GM11168 (cell line): Measurements from ENCODE around the gene PCDH8.

Experiments used
- in situ Hi-C: fragments of 300-500 bp; cut with MboI; formaldehyde crosslinking; loops from one replicate; pipeline ENCODE4 v1.12.0; 2022; ENCODE audit warnings: low sequenced_read_pairs; ENCODE audit not compliant: unreplicated experiment

Gene PCDH8

DNA sequence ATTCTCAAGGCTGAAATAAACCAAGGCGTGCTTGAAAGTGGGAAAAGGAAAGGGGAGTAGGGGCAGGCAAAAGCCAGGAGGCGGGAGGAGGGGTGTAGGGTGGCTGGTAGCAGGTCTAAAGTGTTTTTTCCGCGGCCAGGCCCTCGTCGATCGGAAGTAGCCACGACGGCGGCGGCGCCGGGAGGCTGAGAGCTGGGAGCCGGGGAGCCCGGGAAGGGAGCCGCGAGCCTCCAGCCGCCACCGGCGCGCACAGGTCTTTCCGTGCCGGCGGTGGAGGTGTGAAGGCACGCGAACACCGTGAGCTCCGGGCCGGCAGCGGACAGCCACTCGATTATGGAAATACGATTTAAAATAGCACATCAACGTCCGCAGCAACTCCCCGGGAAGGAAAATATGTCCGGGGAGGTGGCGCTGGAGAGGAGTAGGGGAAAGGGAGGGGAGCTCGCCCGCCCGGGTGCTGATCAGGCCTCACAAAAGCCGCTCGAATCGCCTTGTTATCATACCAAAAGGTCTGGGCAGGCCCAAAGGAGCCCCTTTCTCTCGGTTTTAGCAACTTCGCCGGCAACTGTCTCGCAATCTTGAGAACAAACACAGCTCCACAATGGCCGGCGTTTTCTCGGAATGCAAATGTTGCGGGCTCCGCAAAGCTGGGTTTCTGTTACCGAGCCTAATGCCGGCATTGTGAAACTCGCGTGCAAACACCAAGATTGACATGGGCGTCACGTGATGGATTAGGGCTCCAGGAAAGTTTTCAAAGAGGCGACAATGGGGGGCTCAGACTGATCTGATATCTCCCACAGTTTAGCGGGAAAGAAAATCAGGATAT, 2.9 kb upstream of the PCDH8 start:
- in situ Hi-C loops: no loop called here

DNA sequence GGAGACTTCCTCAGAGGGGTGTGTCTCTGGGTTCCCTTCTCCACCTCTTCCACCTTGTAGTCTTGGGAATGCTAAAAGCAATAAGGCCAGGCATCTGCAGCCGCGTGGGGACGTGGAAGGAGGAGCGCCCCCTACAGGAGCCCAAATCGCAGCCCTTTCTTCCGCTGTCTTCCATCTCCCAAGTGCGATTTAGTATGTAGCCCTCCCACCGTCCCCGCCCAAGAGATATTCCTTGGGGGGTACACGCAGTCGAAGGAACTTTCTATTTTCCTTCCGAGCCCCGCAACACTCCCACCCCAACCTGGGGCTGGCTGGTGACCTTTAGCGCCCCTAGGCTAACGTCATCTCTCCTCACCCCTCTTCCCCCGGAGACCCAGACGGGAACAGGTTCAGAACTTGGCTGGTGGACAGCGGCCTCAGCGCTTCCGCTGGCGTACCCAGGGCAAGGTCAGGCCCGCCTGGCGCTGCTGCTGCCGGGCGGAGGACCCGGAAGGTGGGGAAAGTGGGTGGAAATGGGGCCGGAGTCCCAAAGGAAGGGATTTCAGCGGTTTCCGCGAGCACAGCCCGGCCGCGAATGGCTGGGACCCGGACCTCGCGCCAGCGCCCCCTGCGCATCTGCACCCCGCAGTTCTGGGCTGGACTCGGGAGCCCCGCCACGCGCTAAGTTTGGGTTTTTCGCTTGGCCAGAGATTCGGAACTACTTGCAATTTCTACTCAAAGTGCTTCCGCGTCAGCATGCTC, 2.1 kb upstream of the PCDH8 start:
- in situ Hi-C loops: no loop called here

DNA sequence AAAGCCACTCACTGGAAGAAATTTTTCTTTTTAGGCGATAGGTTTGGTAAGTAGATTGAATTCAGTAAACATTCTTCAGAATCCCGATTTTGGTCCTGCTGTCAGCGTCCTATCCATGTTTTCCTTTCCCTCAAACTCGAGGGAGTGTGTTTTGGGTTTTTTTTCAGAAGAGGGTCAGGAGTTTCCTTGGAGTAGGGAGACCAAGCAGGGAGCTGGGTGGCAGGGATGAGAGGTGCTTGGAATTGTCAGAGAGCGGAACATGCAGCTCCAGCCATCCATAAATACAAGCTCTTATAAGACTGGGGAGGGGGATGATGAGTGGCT, 1.6 kb upstream of the PCDH8 start:
- in situ Hi-C loops: no loop called here

DNA sequence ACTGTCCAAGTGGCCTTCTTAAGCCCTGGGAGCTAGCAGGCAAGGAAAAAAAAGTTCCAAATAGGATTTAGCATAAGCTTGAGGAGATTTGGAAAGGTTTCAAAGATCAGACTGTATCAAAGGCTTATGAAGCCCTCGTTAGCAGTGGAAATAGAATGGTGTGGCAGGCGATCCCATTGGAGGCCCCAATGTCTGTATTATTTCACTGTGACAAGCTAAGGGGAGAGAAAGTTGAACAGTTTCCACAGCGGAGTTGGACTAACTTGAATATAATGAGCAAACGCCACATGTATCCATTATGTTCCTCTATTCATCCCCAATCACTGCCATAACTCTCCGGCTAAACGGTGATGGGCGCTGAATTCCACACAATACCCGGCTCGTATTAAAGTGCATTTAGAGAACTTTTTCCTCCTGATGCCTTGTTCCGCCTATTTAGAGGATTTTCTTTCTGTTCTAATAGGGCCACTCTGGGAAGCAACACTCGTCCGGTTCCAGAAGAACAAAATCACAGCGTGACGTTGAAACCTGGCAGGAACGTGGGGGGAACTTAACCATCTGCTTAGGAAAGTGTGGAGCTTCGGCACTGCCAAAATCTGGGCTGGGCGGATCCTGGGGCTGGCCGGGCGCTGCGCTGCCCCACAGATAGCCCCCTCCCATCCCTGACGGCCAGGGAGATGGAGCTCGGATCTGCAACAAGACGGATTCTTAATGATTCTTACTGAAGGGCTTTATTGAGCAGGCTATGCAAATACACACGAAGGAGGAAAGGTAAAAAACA, 1.0 kb upstream of the PCDH8 start:
- in situ Hi-C loops: loop anchor here (10.0 kb wide), 1 partner anchor 115 kb away; no protein-coding TSS in a partner anchor

DNA sequence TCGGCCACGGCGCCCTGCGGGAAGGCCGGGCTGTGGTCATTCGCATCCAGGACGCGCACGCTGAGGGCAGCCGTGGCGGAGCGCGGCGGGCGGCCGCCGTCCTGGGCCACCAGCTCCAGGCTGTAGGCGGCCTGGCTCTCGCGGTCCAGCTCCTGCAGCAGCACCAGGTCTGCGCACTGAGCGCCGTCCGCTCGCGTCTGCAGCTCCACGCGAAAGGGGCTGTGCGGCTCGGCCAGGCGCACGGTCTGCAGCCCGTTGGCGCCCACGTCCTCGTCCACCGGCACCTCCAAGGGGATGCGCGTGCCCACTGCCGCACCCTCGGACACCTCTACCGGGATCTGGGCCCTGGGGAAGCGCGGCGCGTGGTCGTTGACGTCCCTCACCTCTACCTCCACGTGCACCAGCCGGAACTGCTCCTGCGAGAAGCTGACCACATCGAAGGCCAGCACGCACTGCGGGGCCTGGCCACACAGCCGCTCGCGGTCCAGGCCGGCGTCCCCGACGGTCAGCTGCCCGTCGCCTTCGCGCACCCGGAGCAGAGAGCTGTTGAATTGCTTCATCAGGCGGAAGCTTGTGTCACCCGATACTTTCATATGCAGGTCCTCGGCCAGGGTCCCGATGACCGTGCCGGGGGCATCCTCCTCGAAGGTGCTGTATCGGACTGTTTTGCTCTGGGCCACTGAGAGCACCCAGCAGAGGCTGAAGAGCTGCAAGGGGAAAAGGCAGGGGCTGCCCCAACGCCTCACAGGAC, 583 bp downstream of the PCDH8 start:
- in situ Hi-C loops: loop anchor here (10.0 kb wide), 1 partner anchor 117 kb away; no protein-coding TSS in a partner anchor

DNA sequence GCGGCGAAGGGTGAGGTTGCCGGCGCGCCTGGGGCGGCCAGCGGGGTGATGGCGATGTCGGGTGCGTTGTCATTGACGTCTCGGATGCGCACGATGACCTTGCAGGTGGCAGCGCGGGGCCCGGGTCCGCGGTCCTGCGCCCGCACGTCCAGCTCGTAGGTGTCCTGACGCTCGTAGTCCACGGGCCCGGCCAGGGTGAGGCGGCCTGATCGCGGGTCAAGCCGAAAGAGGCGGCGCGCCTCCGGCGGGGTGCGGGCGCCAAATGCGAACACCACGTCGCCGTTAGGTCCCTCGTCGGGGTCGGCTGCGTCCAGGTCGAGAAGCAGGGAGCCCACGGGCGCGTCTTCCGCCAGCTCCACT, 1.1 kb downstream of the PCDH8 start:
- in situ Hi-C loops: loop anchor here (10.0 kb wide), 1 partner anchor 117 kb away; no protein-coding TSS in a partner anchor

DNA sequence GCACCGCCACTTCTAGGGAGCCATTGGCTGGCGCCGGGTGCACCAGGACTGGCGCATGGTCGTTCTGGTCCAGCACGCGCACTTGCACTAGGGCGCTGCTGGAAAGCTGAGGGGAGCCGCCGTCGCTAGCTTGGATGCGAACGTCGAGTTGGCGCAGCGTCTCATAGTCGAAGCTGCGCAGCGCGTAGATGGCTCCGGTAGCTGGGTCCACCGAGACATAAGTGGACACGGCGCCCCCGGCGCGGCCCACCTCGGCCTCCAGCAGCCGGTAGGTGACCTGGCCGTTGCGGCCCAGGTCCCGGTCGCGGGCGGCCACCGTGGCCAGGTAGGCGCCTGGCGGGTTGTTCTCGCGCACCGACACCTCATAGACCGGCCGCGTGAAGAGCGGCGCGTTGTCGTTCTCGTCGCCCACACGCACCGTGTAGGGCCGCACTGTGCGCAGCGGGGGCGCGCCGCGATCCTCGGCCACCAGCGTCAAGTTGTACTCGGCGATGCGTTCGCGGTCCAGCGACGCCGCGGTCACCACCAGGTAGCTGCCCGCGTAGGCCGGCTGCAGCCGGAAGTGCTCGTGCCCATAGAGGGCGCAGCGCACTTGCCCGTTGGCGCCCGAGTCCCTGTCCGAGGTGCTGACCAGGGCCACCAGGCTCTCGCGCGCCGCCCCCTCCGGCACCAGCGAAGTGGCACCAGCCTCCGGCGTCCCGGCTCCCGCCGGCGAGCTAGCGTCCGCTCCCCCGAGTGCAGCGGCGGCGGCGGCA, 1.7 kb downstream of the PCDH8 start:
- in situ Hi-C loops: loop anchor here (10.0 kb wide), 1 partner anchor 118 kb away; no protein-coding TSS in a partner anchor

DNA sequence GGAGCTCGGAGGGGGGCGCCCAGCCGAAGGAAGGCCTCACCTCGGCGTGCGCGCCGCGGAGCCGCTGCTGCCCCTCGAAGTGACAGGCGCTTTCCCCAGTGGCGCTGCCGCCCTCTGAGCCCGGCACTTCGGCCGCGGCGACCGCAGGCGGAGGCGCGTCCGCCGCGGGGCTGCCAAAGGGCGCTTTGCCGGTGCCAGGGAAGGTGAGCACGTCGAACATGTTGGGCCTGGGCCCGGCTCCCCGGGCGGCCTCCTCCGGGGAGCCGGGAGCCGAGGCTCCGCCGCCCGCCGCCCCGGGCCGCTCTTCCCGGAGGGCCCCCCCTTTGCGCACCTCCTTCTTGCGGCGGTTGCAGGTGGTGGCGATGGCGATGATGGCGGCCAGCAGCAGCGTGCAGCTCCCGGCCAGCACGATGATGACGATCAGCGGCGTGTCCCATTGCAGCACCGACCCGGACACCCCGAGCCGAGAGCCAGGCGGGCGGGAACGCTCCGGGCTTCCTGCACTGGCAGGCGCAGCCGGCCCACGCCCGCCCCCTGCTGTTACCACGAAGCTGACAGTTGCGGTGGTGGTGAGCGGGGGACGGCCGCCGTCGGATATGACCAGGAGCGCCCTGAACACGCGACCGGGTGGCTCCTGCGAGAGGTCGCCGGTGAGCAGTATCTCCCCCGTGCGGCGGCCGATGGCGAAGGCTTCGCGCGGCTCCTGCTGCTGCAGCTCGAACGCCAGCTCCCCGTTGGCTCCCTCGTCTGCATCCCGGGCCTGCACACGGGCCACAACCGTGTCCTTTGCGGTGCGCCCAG, 2.5 kb downstream of the PCDH8 start:
- in situ Hi-C loops: loop anchor here (10.0 kb wide), 1 partner anchor 119 kb away; no protein-coding TSS in a partner anchor

DNA sequence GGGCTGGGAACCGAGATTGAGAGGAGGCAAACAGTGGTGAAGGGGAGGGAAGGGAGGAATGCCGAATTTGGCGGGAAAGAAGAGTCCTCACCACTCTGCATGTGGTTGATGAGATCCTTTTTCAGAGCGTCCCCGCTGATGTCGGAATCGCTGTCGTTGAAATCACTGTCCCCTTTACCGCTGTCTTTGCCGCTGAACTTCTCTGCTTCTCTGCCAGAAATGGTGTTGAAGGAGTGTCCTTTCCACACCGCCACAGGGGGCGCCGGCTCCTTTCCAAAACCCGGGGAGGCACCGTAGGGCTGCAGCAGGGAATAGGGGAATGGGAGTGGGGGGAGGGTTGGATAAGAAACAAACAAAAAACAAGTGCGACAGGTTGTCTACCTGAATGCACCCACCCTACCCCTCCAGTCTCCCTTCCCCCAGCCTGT, 3.1 kb downstream of the PCDH8 start:
- in situ Hi-C loops: loop anchor here (10.0 kb wide), 1 partner anchor 119 kb away; no protein-coding TSS in a partner anchor

DNA sequence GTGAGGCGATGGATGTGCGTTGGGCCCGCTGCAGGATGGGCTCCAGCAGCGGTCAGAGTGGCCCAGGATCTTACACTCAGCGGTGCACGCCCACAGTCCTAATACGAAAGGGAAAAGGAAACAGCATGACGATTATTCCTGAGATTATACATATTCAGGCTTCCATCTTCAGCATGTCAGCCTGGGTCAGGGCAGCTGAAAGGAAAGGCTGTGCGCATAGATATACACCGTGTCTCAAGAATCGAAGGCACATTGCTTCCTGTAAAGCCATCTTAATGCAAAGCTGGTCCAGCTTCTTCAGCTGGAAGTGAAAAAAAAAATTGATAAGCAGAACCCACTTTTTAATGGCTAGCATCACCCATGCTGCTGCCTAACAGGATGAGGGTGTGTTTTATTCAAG, 3.6 kb downstream of the PCDH8 start:
- in situ Hi-C loops: loop anchor here (10.0 kb wide), 1 partner anchor 120 kb away; no protein-coding TSS in a partner anchor

DNA sequence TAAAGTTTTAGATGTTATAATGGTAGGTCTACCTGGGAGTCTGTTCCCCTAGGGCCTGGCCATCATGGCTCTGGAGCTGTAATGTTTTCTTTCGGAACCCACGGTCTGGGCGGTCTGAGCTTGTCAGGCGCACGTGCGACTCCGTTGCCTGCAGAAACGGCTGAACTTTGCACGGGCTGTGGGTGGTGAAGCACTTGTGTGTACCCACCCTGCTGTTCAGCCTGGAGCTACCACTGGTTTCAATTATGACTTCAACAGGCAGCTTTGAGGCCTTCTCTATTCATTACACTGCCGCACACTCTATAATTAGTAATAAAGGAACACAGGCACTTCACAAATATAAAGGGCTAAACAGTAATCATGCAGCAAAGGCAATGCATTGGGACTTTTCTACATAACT, 6.0 kb downstream of the PCDH8 start:
- in situ Hi-C loops: loop anchor here (10.0 kb wide), 1 partner anchor 122 kb away; no protein-coding TSS in a partner anchor

DNA sequence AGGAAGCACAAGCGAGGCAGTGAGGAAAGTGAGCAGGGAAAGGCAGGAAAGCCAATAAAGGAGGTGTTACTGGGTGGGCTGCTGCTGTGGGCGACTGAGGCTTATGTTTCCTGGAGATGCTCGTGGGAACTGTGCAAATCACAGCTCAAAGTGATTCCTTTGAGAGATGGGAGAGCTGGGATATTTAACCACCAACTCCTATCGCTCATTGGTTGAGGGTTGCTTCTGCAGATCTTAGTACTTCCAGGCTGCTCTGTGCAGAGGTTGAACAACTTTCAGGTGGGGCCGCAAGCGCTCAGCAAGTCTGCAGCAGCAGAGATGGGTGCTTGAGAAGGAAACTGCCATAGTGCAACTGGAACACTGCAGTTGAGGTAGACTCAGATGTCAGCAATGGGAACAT, 8.4 kb downstream of the PCDH8 start:
- in situ Hi-C loops: loop anchor here (10.0 kb wide), 1 partner anchor 125 kb away; no protein-coding TSS in a partner anchor

DNA sequence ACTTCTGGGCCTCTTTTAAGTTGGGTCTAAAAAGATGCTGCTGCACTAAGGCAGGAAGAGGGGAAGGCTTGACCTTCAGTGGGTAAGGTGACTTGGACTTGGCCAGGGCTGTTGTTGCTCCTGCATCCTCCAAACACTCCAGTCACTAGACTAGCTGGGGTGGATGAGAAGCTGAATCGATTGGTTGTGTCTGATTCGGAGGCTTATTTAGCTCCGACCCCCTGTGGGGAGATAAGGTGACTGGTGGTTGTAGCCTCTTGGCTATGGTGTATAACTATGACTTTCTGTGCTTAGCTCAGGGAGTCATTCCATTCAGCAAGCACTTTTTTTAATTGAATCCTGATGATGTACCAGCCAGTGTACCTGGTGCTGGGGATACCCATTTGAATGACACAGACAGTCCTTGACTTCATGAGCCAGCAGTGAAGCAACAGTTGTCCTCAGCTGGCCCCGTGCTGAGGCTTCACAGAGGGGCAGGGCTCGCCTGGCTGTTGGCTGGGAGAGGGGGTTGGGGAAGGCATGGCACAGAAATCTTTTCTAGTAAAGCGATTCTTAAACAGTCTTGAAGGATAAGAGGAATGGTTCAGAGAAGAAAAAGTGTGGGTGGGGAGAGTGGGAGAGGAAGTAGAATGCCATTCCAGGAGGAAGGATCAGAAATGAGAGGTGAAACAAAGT, 9.9 kb downstream of the PCDH8 start:
- in situ Hi-C loops: no loop called here

DNA sequence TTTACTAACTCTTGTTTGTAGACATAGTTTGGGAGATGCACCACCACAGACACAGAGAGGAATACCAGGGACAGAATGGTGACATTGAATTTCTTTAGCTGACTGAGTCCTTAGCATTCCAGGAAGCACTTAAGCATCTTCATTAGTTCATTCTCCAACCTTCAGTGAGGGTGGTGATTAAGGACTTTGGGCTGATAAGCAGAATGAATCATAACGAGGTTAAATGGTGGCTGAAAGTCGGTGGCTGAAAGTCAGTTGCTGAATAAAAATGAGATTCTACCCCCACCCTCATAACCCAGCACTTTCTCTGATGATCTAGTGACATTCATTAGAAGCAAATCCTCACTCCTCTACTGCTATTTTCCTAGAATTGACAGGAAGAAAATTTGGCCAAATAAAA, 10.6 kb downstream of the PCDH8 start:
- in situ Hi-C loops: no loop called here

DNA sequence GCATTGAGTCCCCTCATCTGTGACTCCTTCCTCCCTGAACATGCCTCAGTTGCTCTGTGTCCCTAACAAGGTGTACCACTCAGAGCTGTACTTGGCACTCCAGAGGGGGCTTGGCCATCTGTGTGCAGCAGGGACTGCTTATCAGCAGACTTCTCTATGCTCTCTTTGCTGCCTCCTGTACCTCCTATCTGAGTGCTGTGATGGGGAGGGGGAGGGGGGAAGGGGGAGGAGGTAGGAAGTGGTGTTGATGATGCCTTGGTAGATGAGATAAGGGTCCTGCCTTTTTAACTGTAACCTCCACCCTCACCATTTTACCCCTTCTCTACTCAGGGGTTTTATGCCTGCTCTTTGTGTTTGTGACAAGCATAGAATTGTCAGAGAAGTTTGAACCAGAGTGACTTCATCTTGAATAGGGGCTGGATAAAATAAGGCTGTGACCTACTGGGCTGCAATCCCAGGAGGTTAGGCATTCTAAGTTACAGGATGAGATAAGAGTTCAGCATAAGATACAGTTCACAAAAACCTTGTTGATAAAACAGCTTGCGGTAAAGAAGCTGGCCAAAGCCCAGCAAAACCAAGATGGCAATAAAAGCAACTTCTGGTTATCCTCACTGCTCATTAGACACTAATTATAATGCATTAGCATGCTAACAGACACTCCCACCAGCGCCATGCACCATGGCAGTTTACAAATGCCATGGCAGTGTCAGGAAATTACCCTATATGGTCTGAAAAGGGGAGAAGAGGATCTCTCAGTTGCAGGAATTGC, 13.2 kb downstream of the PCDH8 start:
- in situ Hi-C loops: no loop called here

DNA sequence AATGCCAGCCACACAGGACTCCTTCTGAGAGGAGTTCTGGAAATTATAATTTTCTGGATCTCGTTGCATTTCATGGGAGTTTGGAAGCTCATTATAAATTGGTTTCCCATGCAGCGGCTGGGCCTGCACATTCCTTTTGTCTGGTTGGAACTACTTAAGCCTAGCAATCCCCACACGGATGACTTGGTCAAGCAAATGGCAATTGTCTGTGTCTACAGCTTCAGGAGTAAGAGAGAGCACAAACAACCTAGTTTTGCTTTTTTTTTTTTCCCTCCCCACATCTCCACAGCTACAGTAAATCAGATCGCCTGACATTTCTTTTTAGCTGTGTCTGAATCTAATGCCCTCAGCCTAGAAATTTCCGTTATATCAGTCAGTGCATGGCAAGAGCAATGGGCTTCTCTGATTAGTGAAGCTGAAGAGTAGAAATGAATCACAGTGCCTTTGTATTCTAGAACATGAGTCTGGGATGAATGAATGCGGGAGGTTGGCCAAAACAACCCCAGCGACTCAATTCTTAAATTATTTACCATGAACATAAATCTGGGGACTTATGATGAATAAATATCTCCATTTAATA, 15.1 kb downstream of the PCDH8 start:
- in situ Hi-C loops: no loop called here

DNA sequence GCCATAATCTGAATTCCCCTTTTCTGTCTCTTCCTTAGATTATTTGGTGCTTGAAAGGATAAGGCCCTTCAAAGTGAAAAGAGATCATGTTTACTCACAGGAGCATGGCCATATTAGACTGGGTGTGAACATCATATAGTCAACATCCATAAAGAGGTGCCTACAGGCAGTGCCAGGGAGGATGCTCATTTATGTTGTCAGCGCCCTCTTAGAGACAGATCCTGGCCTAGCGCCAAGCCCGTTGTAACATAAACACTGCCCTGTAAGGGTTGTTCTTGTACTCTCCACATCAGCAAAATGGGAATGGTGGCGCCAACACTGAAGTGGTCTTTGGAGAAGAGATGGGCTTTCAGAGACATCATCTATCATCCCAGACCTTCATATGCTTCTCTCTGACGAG, 16.1 kb downstream of the PCDH8 start:
- in situ Hi-C loops: no loop called here
